ENCODE results near the gene LRRIQ3. TPM values are rescaled to one million over a fixed set of nuclear protein-coding genes. Genes with fewer than 3 reads are reported as not detected.

The LRRIQ3 gene
- total and polyA plus RNA-seq, 10 of the 15 experiments (the other 5 are each of a cell fraction or from before 2014, with no cell fraction given): 1.1 to 5.1 (median 2.7) TPM

- H3K27ac ChIP-seq (ENCODE audit: control insufficient read depth, insufficient read depth): no peak overlapping the region
- no peak overlapping the region for H3K9ac ChIP-seq (ENCODE audit: control insufficient read depth, insufficient read depth, low read length)
- POLR2A ChIA-PET: no interaction called here
- BruUV-seq (replicated peaks): no TSS peak
- no peak overlapping the region for H3K4me3 ChIP-seq
- 0% methylated on average over 3 of the region's 3 CpGs for WGBS (ENCODE audit: insufficient coverage, insufficient replicate concordance, low lambda C conversion rate, missing lambda C conversion rate)
- DNase-seq (ENCODE audit: low read depth, low spot score) (no peak), ATAC-seq (no peak), FAIRE-seq (no peak)
- H3K4me2 ChIP-seq (ENCODE audit: control insufficient read depth, insufficient read depth): no peak overlapping the region
- TF ChIP-seq REST (IDR thresholded peaks at IDR 0.05; ENCODE audit: low read depth, low read length): no peak
- no peak for TF ChIP-seq NFYA (IDR thresholded peaks at IDR 0.05; ENCODE audit: borderline replicate concordance, low read depth, low read length)
- TF ChIP-seq ZZZ3 (IDR thresholded peaks at IDR 0.05; ENCODE audit: control insufficient read depth, insufficient read length, low read depth): no peak
- no peak for TF ChIP-seq E4F1 (IDR thresholded peaks at IDR 0.05; ENCODE audit: borderline replicate concordance, partially characterized antibody)
- TF ChIP-seq SREBF2 (IDR thresholded peaks at IDR 0.05; ENCODE audit: low read length): no peak
- TF ChIP-seq CBX5 (IDR thresholded peaks at IDR 0.05; ENCODE audit: low read depth): no peak
- RAD21 ChIA-PET (ENCODE audit: unreplicated experiment): no interaction called here
- in situ Hi-C loops (cut with MboI) (no loop called here), intact Hi-C loops (cut with micrococcal nuclease; ENCODE audit: unreplicated experiment) (no loop called here)
- SMC1A ChIA-PET (ENCODE audit: uncharacterized antibody, unreplicated experiment): no interaction called here
- no peak overlapping the region for H2AFZ ChIP-seq (ENCODE audit: control insufficient read depth, low read depth, low read length)
- no peaks in the 10 kb centered on the region for H3K4me1 ChIP-seq (ENCODE audit: control insufficient read depth, insufficient read depth, low read length)
- no peaks in the 10 kb centered on the region for H3K27me3 ChIP-seq (replicated peaks in 1 of 2; ENCODE audit: control insufficient read depth in 2 of 2, insufficient read depth in 2 of 2, low read length in 1 of 2)
- H3K36me3 ChIP-seq (ENCODE audit: control insufficient read depth in 2 of 2, insufficient read depth in 2 of 2, low read length in 1 of 2): no peaks in the 10 kb centered on the region
- no peaks in the 10 kb centered on the region for H3K9me3 ChIP-seq (replicated peaks; ENCODE audit: control insufficient read depth, insufficient read depth, low read length)
- no peaks in the 10 kb centered on the region for H4K20me1 ChIP-seq (ENCODE audit: control insufficient read depth, insufficient read depth)
- no peaks in the 10 kb centered on the region for H3K79me2 ChIP-seq (ENCODE audit: control insufficient read depth, insufficient read depth, low read length)
- CTCF ChIA-PET: no interaction called here
Measured at GRCh38 chr1:74038042-74038441, 159.9 kb downstream of the LRRIQ3 start.
